GM21381 (cell line): ENCODE measurements around the gene RPL26.

Experiments
- ATAC-seq: cut with Tn5 transposase; IDR thresholded peaks from one replicate; pipeline ENCODE4 v1.9.1; 2021; ENCODE audit warnings: mild to moderate bottlenecking, moderate library complexity; ENCODE audit not compliant: unreplicated experiment

RPL26 gene

DNA sequence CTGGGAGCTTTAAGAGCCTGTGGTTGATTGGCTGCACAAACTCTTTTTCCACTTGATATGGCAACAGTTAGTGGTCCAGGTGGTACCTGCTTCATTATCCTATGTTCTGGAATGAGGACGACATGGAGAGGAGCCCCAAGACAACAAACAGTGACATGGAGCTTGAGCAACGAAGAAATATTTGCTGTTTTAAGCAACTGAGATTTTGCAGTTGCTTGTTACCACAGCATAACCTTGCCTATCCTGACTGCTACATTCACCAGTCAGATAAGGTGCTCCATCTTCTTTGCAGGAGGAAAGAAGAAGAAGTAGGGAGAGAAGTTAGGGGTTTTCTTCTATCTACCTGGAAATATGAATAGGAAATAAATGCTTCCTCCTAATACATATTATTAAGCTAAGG, 50.9 kb downstream of the RPL26 start:
- ATAC-seq = no peak
